Neural progenitor cell (in vitro differentiated cells): ENCODE results near the gene SPAAR. TPM values are rescaled to one million over a fixed set of nuclear protein-coding genes. Genes with fewer than 3 reads are reported as not detected.

ENCODE experiments used
- DNase-seq: peaks from one replicate; pipeline ENCODE4 v3.0.0-alpha.2; 2016; ENCODE audit warnings: low spot score
- H2AFZ ChIP-seq: fragments of 200-600 bp; sonication (generic); replicated peaks from 2 replicates; pipeline ENCODE4 v1.6.1; 2016; ENCODE audit warnings: antibody characterized with exemption
- H3F3A ChIP-seq: fragments of 200-600 bp; sonication (generic); 2 replicates; pipeline ENCODE4 v1.6.1; 2016; ENCODE audit warnings: antibody characterized with exemption, low read depth
- H3K27ac ChIP-seq: fragments of 200-600 bp; sonication (generic); 2 replicates; pipeline ENCODE4 v1.5.1; 2016; ENCODE audit warnings: mild to moderate bottlenecking
- H3K27me3 ChIP-seq: fragments of 200-600 bp; sonication (generic); 2 replicates; pipeline ENCODE4 v1.6.1; 2016; ENCODE audit warnings: mild to moderate bottlenecking, moderate library complexity
- H3K36me3 ChIP-seq: fragments of 200-600 bp; sonication (generic); 2 replicates; pipeline ENCODE4 v1.5.1; 2016
- H3K4me1 ChIP-seq: fragments of 200-600 bp; sonication (generic); 2 replicates; pipeline ENCODE4 v1.6.1; 2016; ENCODE audit warnings: mixed run types
- H3K4me2 ChIP-seq: fragments of 200-600 bp; sonication (generic); 2 replicates; pipeline ENCODE4 v1.6.1; 2016
- H3K4me3 ChIP-seq: fragments of 200-600 bp; sonication (generic); 2 replicates; pipeline ENCODE4 v1.5.1; 2016
- H3K79me2 ChIP-seq: fragments of 200-600 bp; sonication (generic); 2 replicates; pipeline ENCODE4 v1.6.1; 2016; ENCODE audit warnings: low read depth
- H3K9ac ChIP-seq: fragments of 200-600 bp; sonication (generic); 2 replicates; pipeline ENCODE4 v1.6.1; 2016
- H3K9me3 ChIP-seq: fragments of 200-600 bp; sonication (generic); 2 replicates; pipeline ENCODE4 v1.5.1; 2016; ENCODE audit warnings: low read depth
- H4K20me1 ChIP-seq: fragments of 200-600 bp; sonication (generic); 2 replicates; pipeline ENCODE4 v1.6.1; 2016; ENCODE audit warnings: low read depth
- H3K27ac Mint-ChIP-seq: 3 replicates; pipeline ENCODE4 v1.8.0; 2021; ENCODE audit warnings: mixed read lengths
- H3K27me3 Mint-ChIP-seq: 2 replicates; pipeline ENCODE4 v1.8.0; 2022; ENCODE audit warnings: low read depth, mild to moderate bottlenecking, inconsistent platforms, moderate library complexity, mixed read lengths; ENCODE audit not compliant: insufficient read depth
- H3K36me3 Mint-ChIP-seq: 3 replicates; pipeline ENCODE4 v1.8.0; 2021; ENCODE audit warnings: mixed read lengths
- H3K4me1 Mint-ChIP-seq: 3 replicates; pipeline ENCODE4 v1.8.0; 2021; ENCODE audit warnings: mixed read lengths
- H3K4me3 Mint-ChIP-seq: 3 replicates; pipeline ENCODE4 v1.8.0; 2021; ENCODE audit warnings: mild to moderate bottlenecking, moderate library complexity, mixed read lengths
- H3K9me3 Mint-ChIP-seq: 3 replicates; pipeline ENCODE4 v1.8.0; 2020; ENCODE audit warnings: mixed read lengths
- CTCF ChIP-seq: fragments of 200-600 bp; sonication (generic); IDR thresholded peaks from 2 replicates; pipeline ENCODE4 v1.5.1; 2017; ENCODE audit warnings: antibody characterized with exemption, mild to moderate bottlenecking
- EZH2 ChIP-seq: fragments of 200-600 bp; sonication (generic); IDR thresholded peaks from 2 replicates; pipeline ENCODE4 v1.6.1; 2017; ENCODE audit warnings: antibody characterized with exemption, mild to moderate bottlenecking, moderate library complexity
- EZH2phosphoT487 ChIP-seq: fragments of 200-600 bp; sonication (generic); IDR thresholded peaks from 2 replicates; pipeline ENCODE4 v1.6.1; 2017; ENCODE audit warnings: antibody characterized with exemption
- total RNA-seq: library from RNA; depleted of rRNA; stranded (reverse); fragments of >200 nt; gene quantifications from 2 replicates; pipeline ENCODE4 v1.2.3, GENCODE V29; 2015; ENCODE audit warnings: low replicate concordance

Gene SPAAR
- total RNA-seq, 1 donor from 2014 or later, result not detected

DNA sequence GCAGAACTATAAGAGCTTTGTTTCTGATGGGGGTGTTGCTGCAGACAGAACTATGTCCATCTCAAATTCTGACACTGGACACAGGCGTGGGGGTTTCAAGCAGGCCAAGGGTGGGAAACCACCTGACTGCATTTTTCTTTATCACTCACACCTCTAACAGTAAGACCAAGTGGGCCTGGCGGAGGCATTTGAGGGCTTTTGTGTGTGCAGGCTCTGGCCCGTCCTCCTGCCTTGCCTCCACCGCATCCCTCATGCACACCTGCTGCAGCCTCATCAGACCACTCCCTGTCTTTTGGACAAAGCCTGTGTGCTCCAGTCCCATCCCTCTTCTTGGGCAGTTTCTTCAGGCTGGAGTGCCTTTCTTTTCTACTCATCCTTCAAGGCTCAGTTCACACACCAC, 47.0 kb upstream of the SPAAR start:
- H2AFZ ChIP-seq, result no peak overlapping the region
- H3F3A ChIP-seq, result no peaks in the 10 kb centered on the region

DNA sequence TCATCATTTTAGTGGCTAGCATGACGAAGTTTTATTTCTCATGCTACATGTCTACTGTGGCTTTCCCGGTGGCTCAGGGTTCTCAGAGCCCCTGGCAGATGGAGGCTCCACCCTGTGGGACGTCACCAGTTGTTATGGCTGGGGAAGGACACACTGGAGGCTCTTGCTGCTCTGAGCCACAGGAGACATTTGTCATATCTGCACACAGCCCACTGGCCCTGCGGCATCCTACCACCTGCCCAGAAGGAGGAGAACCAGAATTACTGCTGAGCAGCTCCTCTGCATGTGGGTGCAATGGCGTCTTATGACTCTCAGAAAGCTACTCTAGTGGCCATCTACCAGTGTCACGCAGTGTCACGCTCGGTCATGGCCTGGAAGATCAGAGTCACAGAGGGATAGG, 45.7 kb upstream of the SPAAR start:
- Histone ChIP-seq H3K79me2 (no peaks in the 10 kb centered on the region), H3K4me3 (no peak overlapping the region), H3K36me3 (no peaks in the 10 kb centered on the region), H3K9ac (no peak overlapping the region), H3K4me1 (no peaks in the 10 kb centered on the region), H3K27ac (no peak overlapping the region), H3F3A (no peaks in the 10 kb centered on the region), H4K20me1 (no peaks in the 10 kb centered on the region), H3K9me3 (no peaks in the 10 kb centered on the region), H3K27me3 (peaks cover 4% of the 10 kb centered on the region), H3K4me2 (no peak overlapping the region), H2AFZ (no peak overlapping the region)
- H3K27me3 Mint-ChIP-seq, result peaks cover 11% of the 10 kb centered on the region
- H3K4me3 Mint-ChIP-seq, result no peak overlapping the region
- no peak for DNase-seq
- no peaks in the 10 kb centered on the region for H3K36me3 Mint-ChIP-seq
- no peak overlapping the region for H3K27ac Mint-ChIP-seq
- H3K4me1 Mint-ChIP-seq, result peaks cover 2% of the 10 kb centered on the region
- no peaks in the 10 kb centered on the region for H3K9me3 Mint-ChIP-seq
- no peak for TF ChIP-seq EZH2
- TF ChIP-seq CTCF, result no peak
- TF ChIP-seq EZH2phosphoT487, result no peak

More for the DNA sequence above, 47.0 kb upstream of the SPAAR start:
- Mint-ChIP-seq H3K27me3 (peaks cover 11% of the 10 kb centered on the region), H3K9me3 (no peaks in the 10 kb centered on the region), H3K4me3 (no peak overlapping the region), H3K36me3 (no peaks in the 10 kb centered on the region), H3K4me1 (no peaks in the 10 kb centered on the region), H3K27ac (no peak overlapping the region)
- Histone ChIP-seq H3K4me1 (no peaks in the 10 kb centered on the region), H3K27ac (no peak overlapping the region), H3K9me3 (no peaks in the 10 kb centered on the region), H3K4me2 (no peak overlapping the region), H3K9ac (no peak overlapping the region), H3K79me2 (no peaks in the 10 kb centered on the region), H3K27me3 (peaks cover 4% of the 10 kb centered on the region), H3K4me3 (no peak overlapping the region), H3K36me3 (no peaks in the 10 kb centered on the region), H4K20me1 (no peaks in the 10 kb centered on the region)
- TF ChIP-seq CTCF (no peak), EZH2phosphoT487 (no peak), EZH2 (no peak)
- no peak for DNase-seq

- Mint-ChIP-seq H3K4me3 (no peak overlapping the region), H3K36me3 (no peaks in the 10 kb centered on the region), H3K9me3 (no peaks in the 10 kb centered on the region), H3K27me3 (peaks cover 11% of the 10 kb centered on the region), H3K4me1 (peaks cover 7% of the 10 kb centered on the region), H3K27ac (no peak overlapping the region)
- Histone ChIP-seq H3K27me3 (peaks cover 4% of the 10 kb centered on the region), H3K4me3 (no peak overlapping the region), H2AFZ (no peak overlapping the region), H4K20me1 (no peaks in the 10 kb centered on the region), H3K4me1 (no peaks in the 10 kb centered on the region), H3F3A (no peaks in the 10 kb centered on the region), H3K36me3 (no peaks in the 10 kb centered on the region), H3K79me2 (no peaks in the 10 kb centered on the region), H3K27ac (no peak overlapping the region), H3K9me3 (no peaks in the 10 kb centered on the region), H3K4me2 (no peak overlapping the region), H3K9ac (no peak overlapping the region)
- TF ChIP-seq EZH2phosphoT487 (no peak), EZH2 (no peak), CTCF (no peak)
- DNase-seq, result no peak
These were observed 44.5 kb upstream of the SPAAR start for GRCh38 chr9:35864695-35865255.
